NCI-H2107 treated with DMSO at 0.1 percent for 48 hours (cell line): ENCODE results near the gene SP6.

Source experiments
- DNase-seq: peaks from one replicate; lab custom pipeline; 2025; ENCODE audit not compliant: unreplicated experiment; lab: John Stamatoyannopoulos, UW

SP6 gene

GRCh38 chr17:47813512-47814031 lies 37.4 kb downstream of the SP6 start:
- no peak for DNase-seq

- DNase-seq, result no peak
Measured at GRCh38 chr17:47813077-47813476, 37.9 kb downstream of the SP6 start.

GRCh38 chr17:47812146-47812920 lies 38.6 kb downstream of the SP6 start:
- DNase-seq, result no peak

- DNase-seq, result no peak
Measured at GRCh38 chr17:47811709-47812108, 39.3 kb downstream of the SP6 start.

GRCh38 chr17:47810901-47811635 lies 39.9 kb downstream of the SP6 start:
- DNase-seq, result no peak

GRCh38 chr17:47810200-47810821 lies 40.7 kb downstream of the SP6 start:
- DNase-seq, result no peak

GRCh38 chr17:47808830-47809480 lies 42.0 kb downstream of the SP6 start:
- DNase-seq, result no peak

- DNase-seq, result no peak
Measured at GRCh38 chr17:47808036-47808829, 42.7 kb downstream of the SP6 start.

- no peak for DNase-seq
Measured at GRCh38 chr17:47807421-47807820, 43.5 kb downstream of the SP6 start.

- no peak for DNase-seq
Measured at GRCh38 chr17:47806913-47807255, 44.1 kb downstream of the SP6 start.

GRCh38 chr17:47806026-47806912 lies 44.7 kb downstream of the SP6 start:
- DNase-seq, result no peak

GRCh38 chr17:47804461-47804860 lies 46.5 kb downstream of the SP6 start:
- DNase-seq, result no peak

GRCh38 chr17:47803751-47804150 lies 47.2 kb downstream of the SP6 start:
- no peak for DNase-seq

- DNase-seq, result no peak
Measured at GRCh38 chr17:47803201-47803600, 47.8 kb downstream of the SP6 start.

- peak; percentile 79 for DNase-seq
Measured at GRCh38 chr17:47802341-47803022, 48.5 kb downstream of the SP6 start.

GRCh38 chr17:47801906-47802305 lies 49.1 kb downstream of the SP6 start:
- no peak for DNase-seq

- no peak for DNase-seq
Measured at GRCh38 chr17:47801176-47801765, 49.7 kb downstream of the SP6 start.

GRCh38 chr17:47800686-47801085 lies 50.3 kb downstream of the SP6 start:
- no peak for DNase-seq

- no peak for DNase-seq
Measured at GRCh38 chr17:47797797-47798196, 53.2 kb downstream of the SP6 start.
